CD14-positive monocyte (primary cell): ENCODE results near the gene CR1L. TPM values are rescaled to one million over a fixed set of nuclear protein-coding genes. Genes with fewer than 3 reads are reported as not detected.

Experiments used
- DNase-seq, 3 donors: peaks; one replicate each; pipeline ENCODE4 v3.0.0-alpha.2; 2011 to 2022
- H2AFZ ChIP-seq: 2 replicates; pipeline ENCODE4 v1.6.0; 2012; ENCODE audit warnings: mild to moderate bottlenecking, low read depth, low read length, inconsistent platforms; ENCODE audit not compliant: insufficient read depth, poor library complexity, severe bottlenecking
- H3K27ac ChIP-seq, 2 donors: 1 replicate in 1 of 2; 2 replicates in 1 of 2; pipeline ENCODE4 v1.5.1; 2012 to 2013; ENCODE audit warnings: low read length in 2 of 2, control low read depth in 1 of 2, inconsistent platforms in 1 of 2, low read depth in 1 of 2, mild to moderate bottlenecking in 1 of 2
- H3K27me3 ChIP-seq, 2 donors: one replicate each; pipeline versions ENCODE4 v1.6.0 to v1.6.1; 2011 to 2013; ENCODE audit warnings: low read length in 2 of 2; ENCODE audit not compliant: control insufficient read depth in 2 of 2, insufficient read depth in 2 of 2
- H3K36me3 ChIP-seq, 2 donors: replicated peaks in 1 of 2; 1 replicate in 1 of 2; 2 replicates in 1 of 2; pipeline versions ENCODE4 v1.5.1 to v1.6.1; 2012 to 2013; ENCODE audit warnings: low read length in 2 of 2, control low read depth in 1 of 2, inconsistent platforms in 1 of 2, mild to moderate bottlenecking in 1 of 2; ENCODE audit not compliant: insufficient read depth in 2 of 2, control insufficient read depth in 1 of 2
- H3K4me1 ChIP-seq, 2 donors: 1 replicate in 1 of 2; 2 replicates in 1 of 2; pipeline versions ENCODE4 v1.5.1 to v1.6.1; 2012 to 2013; ENCODE audit warnings: low read length in 2 of 2, control low read depth in 1 of 2, inconsistent platforms in 1 of 2, mild to moderate bottlenecking in 1 of 2, moderate library complexity in 1 of 2; ENCODE audit not compliant: insufficient read depth in 2 of 2, control insufficient read depth in 1 of 2
- H3K4me2 ChIP-seq: replicated peaks from 2 replicates; pipeline ENCODE3; 2012; ENCODE audit warnings: low read length, moderate library complexity, mild to moderate bottlenecking; ENCODE audit not compliant: poor library complexity, severe bottlenecking; ENCODE audit errors: extremely low read depth
- H3K4me3 ChIP-seq, 3 experiments: fragments of 200-600 bp in 1 of 3; sonication (generic) in 1 of 3; replicated peaks in 1 of 3; 1 replicate in 2 of 3; 2 replicates in 1 of 3; pipeline ENCODE4 v1.5.1; 2011 to 2013; ENCODE audit warnings: low read length in 3 of 3, mild to moderate bottlenecking in 3 of 3, control low read depth in 2 of 3, low read depth in 2 of 3, inconsistent platforms in 1 of 3, moderate library complexity in 1 of 3
- H3K79me2 ChIP-seq: 2 replicates; pipeline ENCODE4 v1.6.0; 2012; ENCODE audit warnings: mild to moderate bottlenecking, control low read depth, inconsistent platforms, low read length, moderate library complexity; ENCODE audit not compliant: insufficient read depth
- H3K9ac ChIP-seq: 2 replicates; pipeline ENCODE4 v1.6.0; 2017; ENCODE audit warnings: low read length, mild to moderate bottlenecking; ENCODE audit not compliant: insufficient read depth, poor library complexity, severe bottlenecking
- H3K9me3 ChIP-seq, 2 donors: replicated peaks in 1 of 2; 1 replicate in 1 of 2; 2 replicates in 1 of 2; pipeline versions ENCODE4 v1.5.1 to v1.6.1; 2012 to 2013; ENCODE audit warnings: low read length in 2 of 2, control low read depth in 1 of 2; ENCODE audit not compliant: control insufficient read depth in 1 of 2, insufficient read depth in 1 of 2
- H4K20me1 ChIP-seq: 2 replicates; pipeline ENCODE4 v1.6.0; 2012; ENCODE audit warnings: mild to moderate bottlenecking, low read length, control low read depth, moderate library complexity; ENCODE audit not compliant: insufficient read depth
- H3K27ac Mint-ChIP-seq, 7 donors: one replicate each; pipeline ENCODE4 v1.8.0; 2020; ENCODE audit warnings: mild to moderate bottlenecking in 7 of 7, mixed read lengths in 7 of 7, moderate library complexity in 6 of 7, inconsistent platforms in 2 of 7
- H3K27me3 Mint-ChIP-seq, 3 donors: one replicate each; pipeline ENCODE4 v1.8.0; 2021 to 2022; ENCODE audit warnings: low read depth in 3 of 3, mild to moderate bottlenecking in 3 of 3, mixed read lengths in 3 of 3, moderate library complexity in 3 of 3, inconsistent platforms in 1 of 3
- H3K36me3 Mint-ChIP-seq, 2 donors: one replicate each; pipeline ENCODE4 v1.8.0; 2020; ENCODE audit warnings: mixed read lengths in 2 of 2, inconsistent platforms in 1 of 2, mild to moderate bottlenecking in 1 of 2
- H3K4me1 Mint-ChIP-seq: one replicate; pipeline ENCODE4 v1.8.0; 2020; ENCODE audit warnings: mild to moderate bottlenecking, mixed read lengths
- H3K4me3 Mint-ChIP-seq, 2 donors: one replicate each; pipeline ENCODE4 v1.8.0; 2020; ENCODE audit warnings: mild to moderate bottlenecking in 2 of 2, mixed read lengths in 2 of 2, moderate library complexity in 1 of 2
- H3K9me3 Mint-ChIP-seq, 7 donors: one replicate each; pipeline ENCODE4 v1.8.0; 2020 to 2022; ENCODE audit warnings: mixed read lengths in 7 of 7, mild to moderate bottlenecking in 6 of 7, moderate library complexity in 6 of 7, inconsistent platforms in 2 of 7
- CTCF ChIP-seq: fragments of 200-600 bp; IDR thresholded peaks from one replicate; pipeline ENCODE4 v1.8.0; 2022; ENCODE audit warnings: antibody characterized with exemption, mild to moderate bottlenecking
- WGBS: methylation state at CpG from one replicate; pipeline ENCODE4 v1.1.5; 2013; ENCODE audit warnings: missing lambda C conversion rate; ENCODE audit not compliant: insufficient coverage; 5-methylcytosine and 5-hydroxymethylcytosine counted together
- intact Hi-C, 2 donors: fragments of 100-400 bp; cut with micrococcal nuclease; formaldehyde crosslinking; loops; one replicate each; pipeline versions ENCODE4 v1.15.0 to v1.15.1; 2023
- polyA plus RNA-seq, 3 donors: library from polyadenylated mRNA; depleted of rRNA in 1 of 3; unstranded in 2 of 3; stranded (reverse) in 1 of 3; fragments of 300-500 nt in 2 of 3; fragments of >200 nt in 1 of 3; fragmentation: Illumina TruSeq in 2 of 3; gene quantifications; 1 replicate in 2 of 3; 2 replicates in 1 of 3; pipeline ENCODE4 v1.2.3, GENCODE V29; 2012 to 2021

The CR1L gene
- polyA plus RNA-seq, 3 donors: 0.49 TPM; not detected in 2

GRCh38 chr1:207751790-207752455 lies 107.0 kb downstream of the CR1L start, which contains the start of gene CD46:
Gene CD46, plus strand, starts transcription at chr1:207752054. Its CDS starts 159 bp downstream, at chr1:207752213.
- DNase-seq: peak; percentile 95 to 98 (median 96)
- H3K27me3 Mint-ChIP-seq: peaks cover 0 to 1% (median 0%) of the 10 kb centered on the region in 3 donors
- H3K4me1 ChIP-seq: peaks cover 46 to 48% of the 10 kb centered on the region in 2 donors
- H3K9me3 Mint-ChIP-seq: peaks cover 0 to 3% (median 0%) of the 10 kb centered on the region in 7 donors
- TF ChIP-seq CTCF: no peak
- H3K27ac ChIP-seq: peak within 1 kb of the TSS; percentile 94 to 98
- peak within 1 kb of the TSS; percentile 54 to 94 (median 93) for H3K4me3 ChIP-seq
- H3K4me3 Mint-ChIP-seq: peak within 1 kb of the TSS; percentile 100
- peaks cover 31% of the 10 kb centered on the region for H4K20me1 ChIP-seq
- H3K27ac Mint-ChIP-seq: peak within 1 kb of the TSS; percentile 97 to 100 (median 99)
- peak within 1 kb of the TSS; percentile 74 for H3K4me2 ChIP-seq
- intact Hi-C loops: loop anchor here in 1 of 2 donors (5.0 kb wide), 1 partner anchor 115 kb away; no protein-coding TSS in a partner anchor
- H3K36me3 ChIP-seq: peaks cover 0 to 3% of the 10 kb centered on the region in 2 donors
- no peaks in the 10 kb centered on the region for H3K9me3 ChIP-seq
- peak within 1 kb of the TSS; percentile 93 for H3K9ac ChIP-seq
- peaks cover 5 to 8% of the 10 kb centered on the region in 2 donors for H3K36me3 Mint-ChIP-seq
- no peaks in the 10 kb centered on the region for H3K27me3 ChIP-seq
- H3K4me1 Mint-ChIP-seq: peaks cover 53% of the 10 kb centered on the region
- H2AFZ ChIP-seq: peak within 1 kb of the TSS; percentile 92
- WGBS: under 1% methylated on average over 55 of the region's 55 CpGs
- peaks cover 51% of the 10 kb centered on the region for H3K79me2 ChIP-seq

GRCh38 chr1:207752456-207752998 lies 107.6 kb downstream of the CR1L start:
- Mint-ChIP-seq H3K9me3 (peaks cover 0 to 3% (median 0%) of the 10 kb centered on the region in 7 donors), H3K36me3 (peaks cover 11 to 14% of the 10 kb centered on the region in 2 donors), H3K27me3 (peaks cover 0 to 1% (median 0%) of the 10 kb centered on the region in 3 donors), H3K4me3 (peak overlapping the region; percentile 100), H3K4me1 (peaks cover 54% of the 10 kb centered on the region), H3K27ac (peak overlapping the region; percentile 97 to 100 (median 99))
- no peaks in the 10 kb centered on the region for H3K9me3 ChIP-seq
- peak overlapping the region; percentile 92 for H2AFZ ChIP-seq
- H3K36me3 ChIP-seq: peaks cover 0 to 9% of the 10 kb centered on the region in 2 donors
- peaks cover 57% of the 10 kb centered on the region for H3K79me2 ChIP-seq
- H3K4me1 ChIP-seq: peaks cover 46 to 48% of the 10 kb centered on the region in 2 donors
- H3K9ac ChIP-seq: peak overlapping the region; percentile 93
- peak overlapping the region; percentile 94 to 98 for H3K27ac ChIP-seq
- intact Hi-C loops: loop anchor here in 1 of 2 donors (5.0 kb wide), 1 partner anchor 115 kb away; no protein-coding TSS in a partner anchor
- peaks cover 37% of the 10 kb centered on the region for H4K20me1 ChIP-seq
- peak in 1 of 3 donors; percentile 12 for DNase-seq
- under 1% methylated on average over 30 of the region's 30 CpGs for WGBS
- peak overlapping the region; percentile 54 to 94 (median 93) for H3K4me3 ChIP-seq
- TF ChIP-seq CTCF: no peak
- H3K4me2 ChIP-seq: peak overlapping the region; percentile 74
- H3K27me3 ChIP-seq: no peaks in the 10 kb centered on the region
